HG02623 (cell line): ENCODE data around the gene MAFF.

Experiments
- ATAC-seq: cut with Tn5 transposase; IDR thresholded peaks from one replicate; pipeline ENCODE4 v1.9.1; 2021; ENCODE audit warnings: moderate library complexity; ENCODE audit not compliant: unreplicated experiment

The MAFF gene

DNA sequence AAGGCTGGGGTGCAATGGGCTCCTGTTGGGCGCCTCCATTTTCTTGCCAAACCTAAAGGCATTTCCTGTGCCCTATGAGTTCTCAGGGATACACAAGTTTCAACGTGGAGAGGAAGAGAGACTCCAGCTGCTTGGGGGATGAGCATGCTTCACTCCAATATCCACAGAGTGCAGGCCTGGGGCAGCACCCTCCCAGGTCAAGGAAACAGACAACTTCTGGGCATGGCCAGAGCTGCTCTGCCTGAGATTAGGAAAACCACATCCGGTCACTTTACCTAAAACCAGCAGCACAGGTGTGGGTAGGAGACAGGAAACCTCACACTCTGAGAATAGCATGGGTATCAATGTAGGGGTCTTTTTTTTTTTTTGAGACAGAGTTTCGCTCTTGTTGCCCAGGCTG lies 42.3 kb downstream of the MAFF start:
- no peak for ATAC-seq

- no peak for ATAC-seq
Measured at GRCh38 chr22:38246046-38246658, 44.4 kb downstream of the MAFF start.

DNA sequence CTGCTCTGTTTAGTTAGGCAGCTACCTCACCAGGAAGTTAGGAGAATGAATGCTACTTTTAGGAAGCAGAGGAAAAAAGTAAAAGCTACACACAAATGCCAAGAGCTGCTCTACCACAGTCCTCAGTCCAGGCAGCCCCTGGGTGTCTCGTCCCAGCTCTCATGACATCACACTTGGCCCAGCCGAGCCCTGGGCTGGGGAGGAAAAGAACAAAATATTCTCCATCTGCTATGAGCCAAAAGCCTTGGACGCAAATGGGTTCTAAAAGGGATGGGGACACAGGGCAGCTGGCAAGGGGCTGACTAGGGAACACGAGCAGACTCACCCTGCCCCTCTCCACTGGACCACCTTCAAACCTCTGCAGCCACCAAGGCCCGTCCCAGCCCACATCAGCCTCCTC lies 44.9 kb downstream of the MAFF start:
- ATAC-seq, result no peak

DNA sequence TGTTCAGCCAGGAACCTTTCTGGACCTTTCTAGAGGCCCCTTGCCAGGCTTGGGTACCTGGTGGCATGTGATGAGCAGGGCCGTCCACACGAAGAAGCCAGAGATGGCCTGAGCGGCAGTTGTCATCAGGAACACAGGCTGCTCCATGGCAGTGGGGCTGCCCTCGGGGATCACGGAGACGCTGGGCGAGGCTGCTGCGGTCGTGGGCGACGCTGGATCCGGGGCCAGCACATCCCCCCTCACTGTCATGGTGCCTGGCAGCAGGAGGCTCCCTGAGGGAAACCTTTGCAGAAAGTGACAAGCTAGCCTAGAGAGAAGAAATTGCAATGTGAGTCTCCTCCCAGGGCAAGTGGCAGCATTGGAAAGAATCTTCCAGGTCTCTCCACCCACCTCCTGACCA lies 45.9 kb downstream of the MAFF start:
- ATAC-seq, result no peak

DNA sequence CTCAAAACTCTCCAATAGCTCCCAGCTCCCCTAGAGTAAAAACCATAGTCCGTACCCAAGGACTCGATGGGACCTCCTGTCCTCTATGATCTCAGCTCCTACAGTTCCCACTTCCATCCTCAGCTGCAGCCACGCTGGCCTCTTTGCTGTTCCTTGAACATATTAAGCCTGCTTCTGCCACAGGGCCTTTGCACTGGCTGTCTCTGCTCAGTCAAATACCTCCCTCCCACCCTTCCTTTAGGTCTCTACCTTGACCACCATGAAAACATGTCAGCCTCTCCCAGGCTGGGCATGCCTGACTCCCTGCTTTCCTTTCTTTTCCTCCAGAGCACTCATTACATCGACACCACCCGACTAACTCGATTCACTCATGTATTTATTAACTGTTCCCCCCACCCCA lies 46.5 kb downstream of the MAFF start:
- no peak for ATAC-seq

DNA sequence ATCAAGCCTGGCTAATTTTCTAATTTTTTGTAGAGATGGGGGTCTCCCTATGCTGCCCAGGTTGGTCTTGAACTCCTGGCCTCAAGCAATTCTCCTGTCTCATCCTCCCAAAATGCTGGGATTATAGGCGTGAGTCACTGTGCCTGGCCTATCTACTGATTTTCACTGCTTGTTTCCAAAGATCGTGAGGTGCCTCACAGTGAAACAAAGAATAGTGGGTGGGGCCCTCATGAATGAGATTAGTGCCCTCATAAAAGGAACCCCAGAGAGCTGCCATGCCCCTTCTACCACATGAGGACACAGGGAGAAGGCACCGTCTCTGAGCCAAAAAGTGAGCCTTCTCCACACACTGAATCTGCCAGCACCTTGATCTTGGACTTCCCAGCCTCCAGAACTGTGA lies 47.5 kb downstream of the MAFF start:
- ATAC-seq, result no peak

DNA sequence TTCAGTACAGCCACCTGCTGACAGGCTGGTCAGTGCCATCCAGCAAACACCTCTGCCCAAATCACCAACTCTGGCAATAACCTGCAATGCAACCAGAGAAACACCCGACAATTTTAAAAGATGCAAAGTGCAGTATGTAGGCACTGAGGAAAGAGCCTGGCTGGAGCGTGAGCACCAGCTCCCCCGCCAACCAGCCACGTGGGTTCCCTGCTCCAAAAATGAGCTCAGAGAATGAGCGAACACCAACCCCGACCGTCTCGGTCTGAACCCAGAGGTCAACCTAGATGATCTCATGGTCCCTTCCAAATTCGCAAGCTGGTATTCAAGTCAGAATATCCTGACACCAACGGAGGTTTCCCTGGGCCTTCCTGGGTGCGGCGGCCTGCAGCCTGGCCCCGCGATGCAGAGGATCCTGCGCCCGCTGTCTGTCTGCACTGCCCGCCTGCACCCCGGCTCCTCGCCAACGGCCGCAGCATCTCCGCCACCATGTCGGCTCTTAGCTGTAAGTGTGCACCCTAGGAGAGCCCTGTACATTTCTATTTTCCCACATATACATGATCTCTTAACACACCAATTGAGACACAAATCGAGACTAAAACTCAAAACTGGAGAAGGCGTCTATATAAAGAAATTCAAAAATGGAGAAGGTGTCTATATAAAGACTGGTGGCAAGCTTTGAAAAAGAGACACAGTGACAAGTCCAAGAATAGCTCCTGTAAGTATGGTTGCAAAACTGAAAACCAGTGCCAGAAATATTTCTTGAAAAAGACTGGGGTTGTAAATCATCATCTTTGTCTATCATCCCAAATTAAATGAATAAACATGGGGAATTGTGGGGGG lies 48.2 kb downstream of the MAFF start:
- no peak for ATAC-seq

DNA sequence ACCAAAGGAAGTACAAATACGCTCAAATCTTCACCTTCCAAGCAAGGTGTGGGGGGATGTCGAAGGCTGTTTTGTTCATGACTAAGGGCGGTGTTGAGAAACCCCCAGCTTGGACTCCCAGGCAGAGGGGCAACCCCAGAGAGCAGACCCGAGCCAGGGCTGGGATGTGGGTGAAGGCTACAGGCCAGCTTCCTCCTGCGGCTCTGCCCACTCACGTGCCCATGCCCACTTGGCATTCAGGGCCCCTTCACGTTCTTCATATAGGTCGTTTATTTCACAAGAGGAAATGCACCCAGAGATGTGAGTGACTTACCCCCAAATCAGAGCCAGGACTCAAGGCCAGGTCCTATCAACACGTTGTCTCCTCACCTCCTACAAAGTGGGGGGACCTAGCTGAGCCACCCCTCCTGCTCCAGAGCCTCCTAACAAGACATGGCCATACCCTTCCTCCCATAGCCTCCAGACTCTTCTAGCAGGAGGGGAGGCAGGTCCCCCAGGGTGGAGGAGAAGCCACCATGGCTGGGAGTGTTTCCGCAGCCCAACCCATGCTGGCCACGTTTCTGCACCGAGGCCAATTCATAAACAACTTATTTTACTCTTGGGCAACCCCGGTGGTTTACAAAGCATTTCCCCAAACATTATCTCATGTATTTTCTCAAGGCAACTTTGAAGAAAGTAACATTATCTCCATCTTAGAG lies 49.0 kb downstream of the MAFF start:
- ATAC-seq, result no peak

- ATAC-seq, result no peak
Measured at GRCh38 chr22:38251341-38251692, 49.5 kb downstream of the MAFF start.

DNA sequence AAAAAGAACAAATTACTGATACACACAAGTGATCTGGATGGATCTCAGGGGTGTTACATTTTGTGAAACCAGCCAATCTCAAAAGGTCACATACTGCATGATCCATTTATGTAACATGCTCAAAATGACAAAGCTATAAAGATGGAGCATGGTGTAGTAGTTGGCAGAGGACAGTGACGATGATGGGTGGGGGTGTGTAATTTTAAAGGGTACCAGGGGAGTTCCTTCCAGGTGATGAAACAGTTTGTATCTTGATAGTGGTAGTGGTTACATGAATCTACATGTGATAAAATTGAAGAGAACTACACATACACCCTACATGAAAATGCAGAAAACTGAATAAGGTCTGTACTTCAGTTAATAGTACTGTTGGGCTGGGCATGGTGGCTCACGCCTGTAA lies 53.9 kb downstream of the MAFF start:
- no peak for ATAC-seq

DNA sequence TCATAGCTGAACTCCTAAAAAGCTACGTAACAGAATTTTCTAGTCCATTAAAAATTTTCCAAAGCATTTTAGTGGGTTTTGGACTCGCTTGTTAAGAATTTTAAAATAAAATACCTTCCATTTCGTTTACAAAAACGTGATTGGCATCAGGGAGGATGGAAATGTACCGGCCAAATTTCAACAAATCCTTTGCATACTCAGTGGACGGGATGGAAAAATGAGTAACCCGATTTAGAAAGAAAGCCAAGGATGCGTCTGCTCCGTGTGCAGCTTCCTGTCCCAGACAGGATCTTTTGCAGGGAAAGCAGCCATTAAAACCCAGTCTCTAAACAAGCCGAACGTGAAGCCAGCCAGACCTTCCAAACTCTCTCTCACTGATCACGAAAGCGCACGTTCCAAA lies 55.4 kb downstream of the MAFF start:
- ATAC-seq, result no peak

- ATAC-seq, result no peak
Measured at GRCh38 chr22:38257650-38258250, 56.0 kb downstream of the MAFF start.

DNA sequence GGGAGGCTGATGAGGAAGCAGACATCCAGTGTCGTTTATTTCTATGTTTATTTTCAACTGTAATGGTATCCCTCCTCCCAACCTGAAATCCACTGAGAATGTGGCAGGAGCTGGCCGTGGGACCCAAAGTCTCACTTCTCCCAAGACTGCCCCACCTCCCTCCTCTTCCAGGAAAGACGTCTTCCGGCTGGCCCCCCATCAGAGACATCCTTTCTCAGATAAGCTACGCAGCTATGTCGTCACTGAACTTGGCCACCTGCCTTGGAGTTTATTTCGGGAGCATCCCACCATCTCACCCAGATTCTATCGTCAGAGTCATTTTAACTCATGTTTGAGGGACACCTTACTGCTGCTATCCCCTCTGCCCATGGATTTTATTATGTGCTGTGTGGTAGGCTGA lies 57.1 kb downstream of the MAFF start:
- ATAC-seq, result no peak

DNA sequence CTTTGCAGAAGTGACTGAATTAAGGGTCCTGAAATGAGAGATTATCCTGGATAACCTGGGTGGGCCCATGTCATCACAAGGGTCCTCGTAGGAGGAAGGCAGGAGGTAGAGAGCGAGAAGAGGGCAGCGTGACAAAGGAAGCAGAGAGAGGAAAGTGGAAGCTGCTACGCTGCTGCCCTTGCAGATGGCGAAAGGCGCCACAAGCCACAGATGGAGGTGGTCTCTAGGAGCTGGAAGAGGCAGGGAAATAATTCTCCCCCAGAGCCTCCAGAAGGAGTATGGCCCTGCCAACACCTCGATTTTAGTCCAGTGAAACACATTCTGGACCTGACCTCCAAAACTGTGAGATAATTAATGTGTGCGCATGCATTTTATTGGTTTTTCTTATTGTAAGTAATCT lies 57.6 kb downstream of the MAFF start:
- ATAC-seq, result no peak

- no peak for ATAC-seq
Measured at GRCh38 chr22:38260761-38261681, 59.2 kb downstream of the MAFF start.

DNA sequence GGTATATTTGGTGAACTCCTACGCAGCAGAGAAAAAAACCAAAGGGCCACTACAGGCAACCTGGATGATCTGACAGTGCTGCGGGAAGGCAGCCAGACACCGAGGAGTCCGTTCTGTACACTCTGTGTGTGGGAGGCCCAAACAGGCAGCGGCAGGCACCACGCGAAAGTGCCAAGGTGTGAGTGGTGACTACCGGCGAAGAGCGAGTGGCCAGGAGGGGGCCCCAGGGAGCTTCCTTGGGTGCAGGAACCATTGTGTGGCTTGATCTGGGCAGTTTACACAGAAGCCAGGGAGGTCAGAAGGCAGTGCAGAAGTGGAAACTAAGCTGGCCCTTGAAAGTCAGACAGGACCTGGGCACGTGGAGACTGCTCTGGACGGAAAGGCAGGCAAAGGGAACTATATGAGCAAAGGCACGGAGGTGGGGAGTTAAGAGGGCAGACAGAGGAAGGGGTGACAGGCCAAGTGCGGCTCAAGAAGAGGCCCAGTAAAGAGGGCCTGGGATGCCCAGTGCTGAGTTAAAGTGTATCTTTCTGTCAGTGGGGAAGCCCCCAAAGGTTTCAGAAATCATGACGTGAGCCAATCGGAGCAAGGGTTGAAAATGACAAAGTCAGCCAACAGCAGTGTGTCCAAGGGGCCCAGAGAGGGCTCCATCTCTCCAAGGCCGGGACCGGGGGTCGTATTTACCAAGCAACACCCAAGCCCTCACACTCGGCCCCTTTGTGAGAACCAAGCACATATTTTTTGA lies 60.4 kb downstream of the MAFF start:
- no peak for ATAC-seq

GRCh38 chr22:38264322-38264843 lies 62.6 kb downstream of the MAFF start:
- no peak for ATAC-seq
